Fibroblast of skin of left quadriceps (primary cell): ENCODE measurements around the gene PYDC2.

Source experiments
- DNase-seq, 2 experiments: peaks; one replicate each; pipeline ENCODE4 v3.0.0-alpha.2; 2013; ENCODE audit warnings: low read depth in 2 of 2

Gene PYDC2

GRCh38 chr3:191461113-191461595, at the start of gene PYDC2:
PYDC2 (plus strand) TSS chr3:191461163; CDS start chr3:191461163, 0 bp downstream.
- no peak for DNase-seq

- DNase-seq = peak; percentile 92 to 93
Observed at GRCh38 chr3:191412759-191413158, 48.2 kb upstream of the PYDC2 start.

GRCh38 chr3:191414286-191414685, 46.7 kb upstream of the PYDC2 start:
- no peak for DNase-seq

GRCh38 chr3:191414732-191415131, 46.2 kb upstream of the PYDC2 start:
- DNase-seq = no peak

GRCh38 chr3:191415566-191415965, 45.4 kb upstream of the PYDC2 start:
- no peak for DNase-seq

- no peak for DNase-seq
Observed at GRCh38 chr3:191417457-191417729, 43.6 kb upstream of the PYDC2 start.

GRCh38 chr3:191420771-191421170, 40.2 kb upstream of the PYDC2 start:
- no peak for DNase-seq

- DNase-seq = no peak
Observed at GRCh38 chr3:191424881-191425280, 36.1 kb upstream of the PYDC2 start.

GRCh38 chr3:191425322-191425734, 35.6 kb upstream of the PYDC2 start:
- no peak for DNase-seq

- no peak for DNase-seq
Observed at GRCh38 chr3:191426311-191426710, 34.7 kb upstream of the PYDC2 start.

GRCh38 chr3:191428177-191428576, 32.8 kb upstream of the PYDC2 start:
- no peak for DNase-seq

- no peak for DNase-seq
Observed at GRCh38 chr3:191430103-191430502, 30.9 kb upstream of the PYDC2 start.

GRCh38 chr3:191431160-191431822, 29.7 kb upstream of the PYDC2 start:
- DNase-seq = no peak

- DNase-seq = no peak
Observed at GRCh38 chr3:191432162-191432561, 28.8 kb upstream of the PYDC2 start.

- no peak for DNase-seq
Observed at GRCh38 chr3:191434024-191434423, 26.9 kb upstream of the PYDC2 start.

GRCh38 chr3:191435981-191436380, 25.0 kb upstream of the PYDC2 start:
- DNase-seq = no peak

- no peak for DNase-seq
Observed at GRCh38 chr3:191438150-191438814, 22.7 kb upstream of the PYDC2 start.

- DNase-seq = no peak
Observed at GRCh38 chr3:191440532-191440931, 20.4 kb upstream of the PYDC2 start.

GRCh38 chr3:191441687-191442086, 19.3 kb upstream of the PYDC2 start:
- DNase-seq = no peak

GRCh38 chr3:191444569-191444968, 16.4 kb upstream of the PYDC2 start:
- no peak for DNase-seq

- no peak for DNase-seq
Observed at GRCh38 chr3:191449256-191449655, 11.7 kb upstream of the PYDC2 start.

- DNase-seq = no peak
Observed at GRCh38 chr3:191455257-191455952, 5.6 kb upstream of the PYDC2 start.

GRCh38 chr3:191460360-191460759, 603 bp upstream of the PYDC2 start:
- DNase-seq = no peak
